HepG2 (cell line): Measurements from ENCODE around the gene TMEM167B. TPM values are rescaled to one million over a fixed set of nuclear protein-coding genes. Genes with fewer than 3 reads are reported as not detected.

ENCODE experiments used
- ATF7-NPFF ChIP-seq: sonication (generic); formaldehyde crosslinking; IDR thresholded peaks from 2 replicates; pipeline ENCODE4 v1.8.1; 2023; ENCODE audit warnings: mild to moderate bottlenecking, low read depth, missing genetic modification reagents, moderate library complexity
- CBX1 ChIP-seq: IDR thresholded peaks from one replicate; pipeline ENCODE4 v1.6.1; 2016; ENCODE audit warnings: antibody characterized with exemption, low read depth
- CHD2 ChIP-seq: IDR thresholded peaks from 2 replicates; pipeline ENCODE4 v1.6.1; 2011; ENCODE audit warnings: low read depth, low read length, improper control_type of control experiment
- ESRRA ChIP-seq: sonication (generic); formaldehyde crosslinking; IDR thresholded peaks from 2 replicates; pipeline ENCODE4 v1.5.1; 2020; ENCODE audit warnings: mild to moderate bottlenecking, low read depth, missing genetic modification reagents
- HMG20B ChIP-seq: conservative IDR thresholded peaks from 2 replicates; pipeline ENCODE4 v1.6.1; 2016; ENCODE audit warnings: missing genetic modification reagents, missing compliant biosample characterization
- HNRNPH1 ChIP-seq: fragments of 200-400 bp; formaldehyde crosslinking; optimal IDR thresholded peaks from 2 replicates; pipeline ENCODE3; 2017; ENCODE audit warnings: mild to moderate bottlenecking, low read depth, low read length
- KAT8 ChIP-seq: IDR thresholded peaks from 2 replicates; pipeline ENCODE4 v1.6.1; 2016; ENCODE audit warnings: missing genetic modification reagents, missing compliant biosample characterization
- MAFG ChIP-seq: sonication (generic); formaldehyde crosslinking; IDR thresholded peaks from 2 replicates; pipeline ENCODE4 v1.5.1; 2020; ENCODE audit warnings: mild to moderate bottlenecking, missing genetic modification reagents
- MYC ChIP-seq: sonication (generic); formaldehyde crosslinking; IDR thresholded peaks from 2 replicates; pipeline ENCODE4 v1.9.0; 2021; ENCODE audit warnings: missing genetic modification reagents, borderline replicate concordance
- NFYB ChIP-seq: sonication (generic); formaldehyde crosslinking; IDR thresholded peaks from 2 replicates; pipeline ENCODE4 v1.4.0; 2020; ENCODE audit warnings: missing genetic modification reagents
- ONECUT2 ChIP-seq: sonication (generic); formaldehyde crosslinking; IDR thresholded peaks from 2 replicates; pipeline ENCODE4 v1.4.0; 2020; ENCODE audit warnings: missing genetic modification reagents
- SP2 ChIP-seq: sonication (generic); formaldehyde crosslinking; IDR thresholded peaks from 2 replicates; pipeline ENCODE4 v1.5.1; 2020; ENCODE audit warnings: mild to moderate bottlenecking, missing genetic modification reagents
- STAT5B ChIP-seq: sonication (generic); formaldehyde crosslinking; IDR thresholded peaks from 2 replicates; pipeline ENCODE4 v1.4.0; 2020; ENCODE audit warnings: missing genetic modification reagents
- ZBTB1 ChIP-seq: sonication (generic); formaldehyde crosslinking; IDR thresholded peaks from 2 replicates; pipeline ENCODE4 v1.4.0; 2020; ENCODE audit warnings: missing genetic modification reagents, borderline replicate concordance
- ZFP36L1 ChIP-seq: sonication (generic); formaldehyde crosslinking; IDR thresholded peaks from 2 replicates; pipeline ENCODE4 v1.8.0; 2022; ENCODE audit warnings: mild to moderate bottlenecking, missing genetic modification reagents, moderate library complexity
- ZFP36L2 ChIP-seq: sonication (generic); formaldehyde crosslinking; IDR thresholded peaks from 2 replicates; pipeline ENCODE4 v1.4.0; 2020; ENCODE audit warnings: missing genetic modification reagents
- ZNF136 ChIP-seq: sonication (generic); formaldehyde crosslinking; IDR thresholded peaks from 2 replicates; pipeline ENCODE4 v1.8.1; 2022; ENCODE audit warnings: low read depth, mild to moderate bottlenecking, moderate library complexity, missing genetic modification reagents
- ZNF207 ChIP-seq: fragments of 450-650 bp; IDR thresholded peaks from 2 replicates; pipeline ENCODE4 v1.6.1; 2016; ENCODE audit warnings: antibody characterized with exemption, borderline replicate concordance
- ZNF530 ChIP-seq: sonication (generic); formaldehyde crosslinking; IDR thresholded peaks from 2 replicates; pipeline ENCODE4 v1.5.0; 2020; ENCODE audit warnings: low read depth, mild to moderate bottlenecking, missing genetic modification reagents
- ZNF569 ChIP-seq: sonication (generic); formaldehyde crosslinking; IDR thresholded peaks from 2 replicates; pipeline ENCODE4 v1.5.0; 2020; ENCODE audit warnings: mild to moderate bottlenecking, missing genetic modification reagents, moderate library complexity, borderline replicate concordance
- ZNF674 ChIP-seq: sonication (generic); formaldehyde crosslinking; IDR thresholded peaks from 2 replicates; pipeline ENCODE4 v1.5.0; 2020; ENCODE audit warnings: low read depth, mild to moderate bottlenecking, missing genetic modification reagents
- ZNF678 ChIP-seq: sonication (generic); formaldehyde crosslinking; IDR thresholded peaks from 2 replicates; pipeline ENCODE4 v1.4.0; 2020; ENCODE audit warnings: mild to moderate bottlenecking, missing genetic modification reagents
- polyA plus RNA-seq, 8 experiments: library from polyadenylated mRNA; depleted of rRNA in 3 of 8; stranded (reverse) in 7 of 8; unstranded in 1 of 8; fragments of >200 nt; fragmentation: Illumina TruSeq in 4 of 8; extraction: Trizol in 4 of 8; gene quantifications; 2 replicates each; pipeline versions ENCODE4 v1.2.1 to v1.2.3, GENCODE V29; 2011 to 2016; ENCODE audit warnings: low read depth in 4 of 8, missing spikeins in 1 of 8, mixed read lengths in 1 of 8; ENCODE audit not compliant: insufficient read depth in 1 of 8
- total RNA-seq, 5 experiments: library from RNA; depleted of rRNA; stranded (reverse); fragments of >200 nt; fragmentation: Illumina TruSeq; extraction: Trizol; gene quantifications; 2 replicates each; pipeline ENCODE4 v1.2.3, GENCODE V29; 2016; ENCODE audit warnings: low read depth in 1 of 5
- TF ChIP-seq, protein P1 (sequence below): sonication (generic); formaldehyde crosslinking; IDR thresholded peaks from 2 replicates; pipeline ENCODE4 v1.4.0; 2020; ENCODE audit warnings: mild to moderate bottlenecking, missing genetic modification reagents, borderline replicate concordance
- TF ChIP-seq, protein P2 (sequence below): sonication (generic); IDR thresholded peaks from 2 replicates; pipeline ENCODE4 v1.6.1; 2016; ENCODE audit warnings: low read depth, borderline replicate concordance

The TMEM167B gene
- total and polyA plus RNA-seq, 2 of the 13 experiments (the other 11 are each of a cell fraction or from before 2014, with no cell fraction given), result 9.5 to 22.4 TPM

DNA sequence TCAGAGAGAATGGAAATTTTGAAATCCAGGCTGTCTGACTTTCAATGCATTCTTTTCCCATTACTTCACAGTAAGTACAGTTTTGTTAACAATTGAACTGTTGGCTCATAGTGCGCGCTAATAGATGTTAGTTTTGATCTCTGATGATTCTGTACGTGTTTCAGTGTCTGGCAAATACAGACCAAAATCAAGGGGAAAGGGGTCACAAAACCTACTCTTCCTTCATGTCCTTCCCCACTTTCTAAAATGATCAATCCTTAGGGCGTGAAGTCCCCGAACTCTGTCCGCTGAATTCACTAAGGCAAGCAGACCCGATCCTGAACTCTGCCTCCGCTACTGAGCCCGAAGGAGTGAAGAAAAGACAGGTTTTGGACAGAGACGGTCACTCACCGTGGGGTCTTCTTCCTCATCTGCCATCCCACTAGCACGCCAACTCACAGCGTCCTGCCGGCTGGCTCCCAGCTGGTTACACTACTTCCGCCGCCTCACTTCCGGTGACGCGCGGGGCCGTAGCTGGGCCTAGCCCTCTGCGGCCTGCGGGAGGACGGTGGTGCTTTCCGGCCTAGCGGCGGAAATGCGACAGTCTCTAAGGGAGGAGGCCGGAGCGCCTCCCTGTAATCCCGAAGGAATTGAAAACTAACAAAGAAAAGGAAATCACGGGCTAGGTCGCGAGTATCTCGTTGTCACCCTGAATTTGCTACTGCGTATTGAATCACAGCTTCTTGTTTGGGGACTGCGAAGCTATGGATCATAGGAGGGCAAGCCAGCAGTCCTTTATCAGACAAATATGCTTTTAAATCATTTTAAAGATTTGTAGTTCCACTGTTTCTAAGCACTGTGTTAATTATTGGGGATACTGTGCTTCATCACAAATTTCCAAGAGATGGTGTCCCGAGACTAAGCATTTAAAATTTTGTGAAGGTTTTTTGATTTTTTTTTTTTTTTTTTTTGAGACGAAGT lies 14.8 kb upstream of the TMEM167B start, which contains the start of gene TAF13 (continued):
- TF ChIP-seq, protein P1, sequence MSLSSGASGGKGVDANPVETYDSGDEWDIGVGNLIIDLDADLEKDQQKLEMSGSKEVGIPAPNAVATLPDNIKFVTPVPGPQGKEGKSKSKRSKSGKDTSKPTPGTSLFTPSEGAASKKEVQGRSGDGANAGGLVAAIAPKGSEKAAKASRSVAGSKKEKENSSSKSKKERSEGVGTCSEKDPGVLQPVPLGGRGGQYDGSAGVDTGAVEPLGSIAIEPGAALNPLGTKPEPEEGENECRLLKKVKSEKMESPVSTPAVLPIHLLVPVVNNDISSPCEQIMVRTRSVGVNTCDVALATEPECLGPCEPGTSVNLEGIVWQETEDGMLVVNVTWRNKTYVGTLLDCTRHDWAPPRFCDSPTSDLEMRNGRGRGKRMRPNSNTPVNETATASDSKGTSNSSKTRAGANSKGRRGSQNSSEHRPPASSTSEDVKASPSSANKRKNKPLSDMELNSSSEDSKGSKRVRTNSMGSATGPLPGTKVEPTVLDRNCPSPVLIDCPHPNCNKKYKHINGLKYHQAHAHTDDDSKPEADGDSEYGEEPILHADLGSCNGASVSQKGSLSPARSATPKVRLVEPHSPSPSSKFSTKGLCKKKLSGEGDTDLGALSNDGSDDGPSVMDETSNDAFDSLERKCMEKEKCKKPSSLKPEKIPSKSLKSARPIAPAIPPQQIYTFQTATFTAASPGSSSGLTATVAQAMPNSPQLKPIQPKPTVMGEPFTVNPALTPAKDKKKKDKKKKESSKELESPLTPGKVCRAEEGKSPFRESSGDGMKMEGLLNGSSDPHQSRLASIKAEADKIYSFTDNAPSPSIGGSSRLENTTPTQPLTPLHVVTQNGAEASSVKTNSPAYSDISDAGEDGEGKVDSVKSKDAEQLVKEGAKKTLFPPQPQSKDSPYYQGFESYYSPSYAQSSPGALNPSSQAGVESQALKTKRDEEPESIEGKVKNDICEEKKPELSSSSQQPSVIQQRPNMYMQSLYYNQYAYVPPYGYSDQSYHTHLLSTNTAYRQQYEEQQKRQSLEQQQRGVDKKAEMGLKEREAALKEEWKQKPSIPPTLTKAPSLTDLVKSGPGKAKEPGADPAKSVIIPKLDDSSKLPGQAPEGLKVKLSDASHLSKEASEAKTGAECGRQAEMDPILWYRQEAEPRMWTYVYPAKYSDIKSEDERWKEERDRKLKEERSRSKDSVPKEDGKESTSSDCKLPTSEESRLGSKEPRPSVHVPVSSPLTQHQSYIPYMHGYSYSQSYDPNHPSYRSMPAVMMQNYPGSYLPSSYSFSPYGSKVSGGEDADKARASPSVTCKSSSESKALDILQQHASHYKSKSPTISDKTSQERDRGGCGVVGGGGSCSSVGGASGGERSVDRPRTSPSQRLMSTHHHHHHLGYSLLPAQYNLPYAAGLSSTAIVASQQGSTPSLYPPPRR (CRISPR knock-in tag), result no peak
- TF ChIP-seq CBX1 (peak; percentile 70), ZNF678 (CRISPR knock-in tag) (no peak), ZNF207 (no peak), ZBTB1 (CRISPR knock-in tag) (no peak), STAT5B (CRISPR knock-in tag) (0 out of 2 replicates have a peak, but pooled peaks have one; percentile 6), ZNF530 (CRISPR knock-in tag) (no peak), MAFG (CRISPR knock-in tag) (no peak), HMG20B (CRISPR knock-in tag) (no peak), ATF7-NPFF (CRISPR knock-in tag) (0 out of 2 replicates have a peak, but pooled peaks have one; percentile 42), MYC (CRISPR knock-in tag) (peak; percentile 78; the same call in 1 of the 2 replicates), ESRRA (no peak), CHD2 (peak; percentile 86), KAT8 (peak; percentile 98), ZFP36L1 (0 out of 2 replicates have a peak, but pooled peaks have one; percentile 41), ZNF674 (CRISPR knock-in tag) (no peak), ZFP36L2 (no peak), ONECUT2 (CRISPR knock-in tag) (no peak), SP2 (CRISPR knock-in tag) (peak; percentile 63), ZNF136 (CRISPR knock-in tag) (no peak), NFYB (CRISPR knock-in tag) (0 out of 2 replicates have a peak, but pooled peaks have one; percentile 30), HNRNPH1 (peak; percentile 45), ZNF569 (CRISPR knock-in tag) (no peak)
- TF ChIP-seq, protein P2, sequence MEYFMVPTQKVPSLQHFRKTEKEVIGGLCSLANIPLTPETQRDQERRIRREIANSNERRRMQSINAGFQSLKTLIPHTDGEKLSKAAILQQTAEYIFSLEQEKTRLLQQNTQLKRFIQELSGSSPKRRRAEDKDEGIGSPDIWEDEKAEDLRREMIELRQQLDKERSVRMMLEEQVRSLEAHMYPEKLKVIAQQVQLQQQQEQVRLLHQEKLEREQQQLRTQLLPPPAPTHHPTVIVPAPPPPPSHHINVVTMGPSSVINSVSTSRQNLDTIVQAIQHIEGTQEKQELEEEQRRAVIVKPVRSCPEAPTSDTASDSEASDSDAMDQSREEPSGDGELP, result peak; percentile 100
